T-helper 1 cell treated with Interleukin-12 subunit alpha and Interleukin-12 subunit beta and Interleukin-4 antibody, amounts not matched to agents 30 ng/mL and 1 ng/mL, for 36 hours (primary cell): ENCODE measurements around the gene MALRD1. TPM values are rescaled to one million over a fixed set of nuclear protein-coding genes. Genes with fewer than 3 reads are reported as not detected.
"Not testable (repeated sequence)": the region's sequence is repeated elsewhere in the genome, so short reads cannot be mapped to it uniquely, and the experiment has no call there.

Experiments used
- intact Hi-C: fragments of 100-400 bp; cut with micrococcal nuclease; formaldehyde crosslinking; loops from one replicate; pipeline ENCODE4 v1.15.1; 2024
- total RNA-seq: library from RNA; stranded (reverse); gene quantifications from 2 replicates; pipeline ENCODE4 v1.2.3, GENCODE V29; 2022

Gene MALRD1
- total RNA-seq, 1 donor from 2014 or later, result not detected

DNA sequence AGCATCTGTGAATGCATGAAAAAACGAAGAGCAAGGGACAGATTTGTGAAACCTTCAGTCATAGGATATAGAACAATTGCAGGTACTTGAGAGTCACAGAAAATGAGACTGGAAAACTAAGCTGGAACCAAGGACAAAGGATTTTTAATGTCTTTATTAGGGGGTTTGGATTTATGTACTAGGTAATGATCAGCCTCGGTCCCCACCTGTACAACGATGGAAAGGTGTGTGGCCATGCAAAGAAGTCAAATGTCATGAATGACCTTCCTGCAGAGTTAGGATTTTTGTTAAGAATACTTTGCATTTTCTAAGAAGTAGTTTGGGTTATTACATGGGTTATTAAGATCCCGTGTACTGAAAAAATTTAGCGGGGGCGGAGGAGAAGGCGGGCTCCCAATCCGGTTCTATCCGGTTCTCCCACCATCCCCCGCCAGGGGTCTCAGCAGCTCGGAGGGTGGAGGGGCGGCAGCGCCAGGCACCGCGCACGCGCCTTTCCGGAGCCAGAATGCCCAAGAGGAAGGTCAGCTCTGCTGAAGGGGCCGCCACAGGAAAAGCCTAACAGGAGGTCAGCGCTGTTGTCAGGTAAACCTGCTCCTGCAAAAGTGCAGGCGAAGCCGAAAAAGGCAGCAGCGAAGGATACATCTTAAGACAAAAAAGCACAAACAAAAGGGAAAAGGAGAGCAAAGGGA, 440.1 kb downstream of the MALRD1 start:
- intact Hi-C loops, result no loop called here

GRCh38 chr10:19491166-19491565, 442.6 kb downstream of the MALRD1 start:
- intact Hi-C loops, result no loop called here

- intact Hi-C loops, result no loop called here
Observed at GRCh38 chr10:19493917-19494316, 445.3 kb downstream of the MALRD1 start.

DNA sequence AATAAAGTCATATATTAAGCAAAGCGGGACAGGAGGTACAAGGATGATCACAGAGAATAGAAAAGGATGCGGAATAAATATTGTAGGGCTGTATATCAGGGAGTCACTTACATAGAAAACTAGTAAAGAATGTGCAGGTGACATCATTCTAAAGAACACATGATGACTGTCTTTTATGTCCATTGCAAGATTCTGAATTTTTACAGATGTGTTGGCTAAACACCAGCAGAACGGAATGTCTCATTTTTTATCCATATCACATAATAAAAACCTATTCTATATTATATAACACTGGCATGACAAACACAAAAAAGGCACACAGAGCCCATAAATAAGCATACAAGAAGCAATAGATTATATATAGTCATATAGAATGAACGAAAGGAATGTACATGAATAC, 448.4 kb downstream of the MALRD1 start:
- intact Hi-C loops, result no loop called here

DNA sequence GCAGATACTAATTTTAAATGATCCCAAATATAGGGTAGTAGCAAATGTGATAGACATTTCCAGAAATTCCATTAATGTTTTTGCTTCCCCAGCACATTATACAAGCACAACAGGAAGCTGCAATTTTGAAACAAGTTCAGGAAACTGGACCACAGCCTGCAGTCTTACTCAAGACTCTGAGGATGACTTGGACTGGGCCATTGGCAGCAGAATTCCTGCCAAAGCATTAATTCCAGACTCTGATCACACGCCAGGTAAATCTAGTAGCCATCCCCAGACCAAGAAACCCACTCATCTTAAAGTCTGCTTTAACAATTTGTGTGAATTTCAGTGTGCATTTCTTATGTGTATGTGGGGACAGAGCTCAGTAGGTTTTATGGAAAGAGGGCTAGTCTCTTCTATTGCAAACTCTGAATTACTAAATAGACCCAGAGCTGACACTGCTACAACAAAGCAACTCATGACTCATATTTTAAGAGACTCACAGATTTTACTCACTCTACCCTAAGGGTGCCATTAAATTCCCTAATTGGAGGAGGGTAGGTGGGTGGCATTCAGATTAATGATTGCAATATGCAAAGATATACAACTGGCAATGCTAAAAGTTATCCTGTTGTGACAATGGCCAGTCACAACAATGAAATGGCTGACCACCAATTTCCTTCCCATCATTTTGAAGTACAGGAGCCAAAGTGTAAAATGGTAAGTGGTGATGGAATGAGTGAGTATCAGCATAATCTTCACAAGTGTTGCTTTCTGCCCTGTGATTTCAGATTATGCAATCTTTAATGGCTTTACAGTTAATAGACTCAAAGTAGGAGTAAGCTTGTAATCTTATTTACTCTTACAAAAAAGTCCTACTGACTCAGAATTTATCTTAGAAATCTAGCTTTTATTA, 450.0 kb downstream of the MALRD1 start:
- intact Hi-C loops, result no loop called here

GRCh38 chr10:19499291-19499770, 450.7 kb downstream of the MALRD1 start:
- intact Hi-C loops, result no loop called here

DNA sequence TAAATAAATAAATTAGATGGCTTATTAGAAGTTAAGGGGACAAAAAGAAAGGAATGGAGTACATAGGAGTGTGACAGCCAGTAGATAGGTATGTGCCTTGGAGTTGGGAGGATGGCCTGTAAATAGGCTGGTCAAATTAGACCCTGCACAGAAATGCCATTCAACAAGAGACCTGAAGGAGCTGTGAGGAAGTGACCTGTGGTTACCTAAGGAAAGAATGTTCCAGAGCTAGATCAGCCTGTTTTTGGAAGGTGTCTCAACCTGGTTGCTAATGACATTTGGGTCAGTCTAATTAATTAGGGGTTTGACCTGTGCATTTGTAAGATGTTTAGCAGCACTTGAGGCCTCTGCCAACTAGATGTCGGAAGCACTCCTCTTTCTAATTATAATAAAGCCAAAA, 452.4 kb downstream of the MALRD1 start:
- intact Hi-C loops, result no loop called here

DNA sequence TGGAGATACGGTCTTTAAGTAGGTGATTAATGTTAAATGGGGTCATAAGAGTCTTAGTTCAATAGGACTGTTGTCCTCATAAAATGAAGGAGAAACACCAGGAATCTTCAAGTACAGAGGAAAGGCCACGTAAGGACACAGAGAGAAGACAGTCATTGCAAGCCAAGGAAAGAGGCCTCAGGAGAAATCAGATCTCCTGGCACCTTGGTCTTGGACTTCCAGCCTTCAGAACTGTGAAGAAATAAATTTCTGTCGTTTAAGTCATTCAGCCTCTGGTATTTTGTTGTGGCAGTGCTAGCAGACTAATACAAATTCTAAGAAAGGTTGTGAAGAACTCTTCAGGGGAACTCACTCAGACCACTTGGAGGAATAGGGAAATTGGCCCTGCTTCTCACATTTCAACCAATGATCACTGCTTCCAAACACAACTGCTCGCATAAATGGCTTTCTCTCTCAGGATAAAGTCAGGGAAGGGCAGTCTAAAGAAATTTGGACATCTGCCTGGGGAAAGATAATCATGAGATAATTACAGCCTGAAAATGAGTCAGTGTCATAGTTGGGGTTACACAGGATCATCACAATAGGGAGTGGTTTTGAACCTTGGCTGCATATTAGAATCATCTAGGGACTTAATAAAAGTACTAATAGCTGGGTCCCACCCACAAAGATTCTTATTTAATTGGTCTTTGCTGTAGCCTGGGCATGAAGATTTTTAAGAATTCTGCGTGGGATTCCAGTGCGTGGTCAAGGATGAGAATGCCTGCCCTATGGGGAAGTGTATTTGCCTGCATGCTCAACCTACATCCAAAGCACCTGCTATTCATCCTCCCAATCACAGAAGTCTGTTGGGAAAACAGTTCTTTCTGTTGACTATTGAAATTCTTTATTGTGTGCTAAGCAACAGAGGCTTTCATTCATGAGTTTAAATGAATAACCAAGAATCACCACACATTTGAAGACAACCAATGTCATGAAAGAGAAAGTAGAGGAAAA, 457.0 kb downstream of the MALRD1 start:
- intact Hi-C loops, result no loop called here

- intact Hi-C loops, result not testable (repeated sequence)
Observed at GRCh38 chr10:19510005-19510732, 461.6 kb downstream of the MALRD1 start.

- intact Hi-C loops, result no loop called here
Observed at GRCh38 chr10:19518109-19518508, 469.5 kb downstream of the MALRD1 start.

- intact Hi-C loops, result no loop called here
Observed at GRCh38 chr10:19518632-19519031, 470.0 kb downstream of the MALRD1 start.

DNA sequence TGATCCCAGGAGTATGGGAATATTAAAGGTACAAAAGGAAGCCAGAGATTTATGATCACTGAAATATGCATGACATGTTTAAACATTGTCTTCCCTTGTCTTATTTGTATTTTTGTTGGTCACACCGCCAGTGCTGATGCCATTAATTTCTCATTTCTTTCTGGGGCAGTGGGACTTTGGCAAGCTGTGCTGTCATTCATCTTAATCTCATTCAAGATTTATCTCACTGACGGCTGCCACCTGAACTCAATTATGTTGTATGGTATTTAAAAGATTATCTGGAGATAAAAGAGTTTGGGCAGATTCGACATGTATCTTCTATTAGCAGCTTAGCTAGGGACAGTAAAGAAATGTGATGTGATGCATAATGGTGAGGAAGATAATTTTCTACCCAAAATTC, 482.7 kb downstream of the MALRD1 start:
- intact Hi-C loops, result no loop called here

- intact Hi-C loops, result no loop called here
Observed at GRCh38 chr10:19532411-19532810, 483.8 kb downstream of the MALRD1 start.

DNA sequence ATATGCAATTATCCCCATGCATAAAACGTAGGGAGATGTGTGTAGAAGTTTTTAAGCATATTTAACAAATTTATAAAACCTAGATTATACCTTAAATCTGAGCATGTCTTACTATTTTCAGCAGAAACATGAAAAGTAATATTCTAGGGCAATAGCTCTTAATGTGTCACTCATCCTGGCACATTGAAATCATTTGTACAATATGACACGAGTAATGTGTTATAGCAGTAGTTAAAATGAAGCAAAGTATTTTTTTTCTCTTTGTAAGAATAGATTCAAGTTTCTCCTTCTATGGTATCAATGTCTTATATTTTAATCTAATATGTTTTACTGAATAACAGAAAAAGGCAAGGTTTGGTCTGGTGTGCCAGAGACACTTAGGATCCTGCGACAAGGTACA, 492.7 kb downstream of the MALRD1 start:
- intact Hi-C loops, result no loop called here

DNA sequence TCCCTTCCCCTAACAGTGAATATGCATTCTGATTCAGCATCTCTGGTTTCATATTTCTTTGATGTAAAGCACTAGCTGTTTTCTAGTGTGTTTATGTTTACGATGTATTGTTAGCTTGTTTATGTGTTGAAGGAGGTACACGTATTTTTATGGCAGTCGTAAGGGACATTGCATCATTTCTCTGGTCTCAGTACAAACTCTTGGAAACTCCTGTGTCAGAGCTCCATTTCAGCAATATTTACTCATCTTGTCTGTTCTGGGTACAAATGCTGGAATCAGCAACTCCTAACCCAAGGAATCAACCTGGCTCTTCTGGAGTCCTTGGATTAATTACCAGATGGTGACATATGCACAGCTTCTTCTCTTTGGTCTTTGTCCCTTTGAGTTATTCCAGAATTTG, 497.6 kb downstream of the MALRD1 start:
- intact Hi-C loops, result no loop called here

DNA sequence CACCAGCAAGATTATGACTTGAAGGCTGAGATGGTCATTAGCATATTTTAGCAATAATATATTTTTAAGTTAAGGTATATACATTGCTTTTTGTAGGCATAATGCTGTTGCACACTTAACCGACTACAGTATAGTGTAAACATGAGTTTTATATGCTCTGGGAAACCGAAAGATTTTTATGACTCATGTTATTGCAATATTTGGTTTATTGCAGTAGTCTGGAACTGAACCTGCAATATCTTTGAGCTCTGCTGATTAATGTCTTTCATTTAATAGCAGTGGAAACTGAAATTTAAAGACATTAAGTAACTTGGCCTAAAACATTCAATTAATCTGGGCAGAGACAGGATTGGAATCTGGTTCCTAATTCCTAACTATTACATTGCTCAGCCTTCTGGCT, 500.9 kb downstream of the MALRD1 start:
- intact Hi-C loops, result no loop called here

DNA sequence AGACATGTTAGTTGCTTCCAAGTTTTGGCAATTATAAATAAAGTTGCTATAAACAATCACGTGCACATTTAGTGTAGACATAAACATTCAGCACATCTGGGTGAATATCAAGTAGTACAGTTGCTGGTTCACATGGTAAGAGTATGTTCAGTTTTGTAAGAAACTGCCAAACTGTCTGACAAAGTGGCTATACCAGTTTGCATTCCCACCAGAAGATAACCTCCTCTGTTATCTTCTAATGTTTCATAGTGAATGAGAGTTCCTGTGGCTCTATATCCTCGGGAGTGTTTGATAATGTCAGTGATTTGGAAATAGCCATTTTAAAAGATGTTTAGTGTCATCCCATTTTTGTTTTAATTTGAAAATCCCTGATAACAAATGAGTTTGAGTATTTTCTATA, 508.1 kb downstream of the MALRD1 start:
- intact Hi-C loops, result no loop called here

- intact Hi-C loops, result no loop called here
Observed at GRCh38 chr10:19561181-19561580, 512.6 kb downstream of the MALRD1 start.

GRCh38 chr10:19563388-19564141, 515.0 kb downstream of the MALRD1 start:
- intact Hi-C loops, result no loop called here

- intact Hi-C loops, result no loop called here
Observed at GRCh38 chr10:19570120-19570519, 521.5 kb downstream of the MALRD1 start.
